H1 (cell line): ENCODE measurements around the gene ANGPTL4.

ENCODE experiments used
- CTCF ChIP-seq, 3 experiments: IDR thresholded peaks; 1 replicate in 2 of 3; 2 replicates in 1 of 3; pipeline versions ENCODE4 v1.5.1 to v1.6.1; 2011; ENCODE audit warnings: low read length in 3 of 3, mild to moderate bottlenecking in 3 of 3, inconsistent platforms in 2 of 3, low read depth in 1 of 3, moderate library complexity in 1 of 3; ENCODE audit not compliant: insufficient read depth in 1 of 3; ENCODE audit errors: control extremely low read depth in 1 of 3
- MAFK ChIP-seq: IDR thresholded peaks from 2 replicates; pipeline ENCODE4 v1.6.1; 2012; ENCODE audit warnings: low read depth, mild to moderate bottlenecking, improper control_type of control experiment, low read length
- POLR2A ChIP-seq, 2 experiments: IDR thresholded peaks; 1 replicate in 1 of 2; 2 replicates in 1 of 2; pipeline ENCODE4 v1.6.1; 2011; ENCODE audit warnings: low read depth in 2 of 2, low read length in 2 of 2, mild to moderate bottlenecking in 2 of 2; ENCODE audit errors: control extremely low read depth in 1 of 2
- SIN3A ChIP-seq, 2 experiments: IDR thresholded peaks in 1 of 2; conservative IDR thresholded peaks in 1 of 2; 2 replicates each; pipeline ENCODE4 v1.6.1; 2011 to 2012; ENCODE audit warnings: low read length in 2 of 2, improper control_type of control experiment in 1 of 2, low read depth in 1 of 2, mild to moderate bottlenecking in 1 of 2

DNA sequence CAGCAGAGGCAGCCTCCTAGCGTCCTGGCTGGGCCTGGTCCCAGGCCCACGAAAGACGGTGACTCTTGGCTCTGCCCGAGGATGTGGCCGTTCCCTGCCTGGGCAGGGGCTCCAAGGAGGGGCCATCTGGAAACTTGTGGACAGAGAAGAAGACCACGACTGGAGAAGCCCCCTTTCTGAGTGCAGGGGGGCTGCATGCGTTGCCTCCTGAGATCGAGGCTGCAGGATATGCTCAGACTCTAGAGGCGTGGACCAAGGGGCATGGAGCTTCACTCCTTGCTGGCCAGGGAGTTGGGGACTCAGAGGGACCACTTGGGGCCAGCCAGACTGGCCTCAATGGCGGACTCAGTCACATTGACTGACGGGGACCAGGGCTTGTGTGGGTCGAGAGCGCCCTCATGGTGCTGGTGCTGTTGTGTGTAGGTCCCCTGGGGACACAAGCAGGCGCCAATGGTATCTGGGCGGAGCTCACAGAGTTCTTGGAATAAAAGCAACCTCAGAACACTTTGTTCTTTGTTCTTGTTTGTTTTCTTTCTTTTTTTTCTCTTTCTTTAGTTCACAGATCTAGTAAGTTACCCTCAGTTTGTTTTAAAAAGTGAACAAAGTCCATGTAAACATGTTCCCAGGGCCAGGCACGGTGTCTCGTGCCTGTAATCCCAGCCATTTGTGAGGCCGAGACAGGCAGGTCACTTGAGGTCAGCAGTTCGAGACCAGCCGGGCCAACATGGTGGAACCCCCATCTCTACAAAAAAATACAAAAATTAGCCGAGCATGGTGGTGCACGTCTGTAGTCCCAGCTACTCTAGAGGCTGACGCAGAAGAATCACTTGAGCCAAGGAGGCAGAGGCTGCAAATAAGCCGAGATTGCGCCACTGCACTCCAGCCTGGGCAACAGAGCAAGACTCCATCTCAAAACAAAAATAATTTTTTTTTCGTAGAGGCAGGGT lies 10.2 kb downstream of the ANGPTL4 start:
- TF ChIP-seq POLR2A (IDR thresholded peaks at IDR 0.05; ENCODE audit: control extremely low read depth in 1 of 2, low read depth in 2 of 2, low read length in 2 of 2) (no peak), CTCF (IDR thresholded peaks at IDR 0.05; ENCODE audit: control extremely low read depth in 1 of 3, insufficient read depth in 1 of 3, low read depth in 1 of 3, low read length in 3 of 3) (peak in 2 of 3 experiments; percentile 24 to 31; a peak in 2 of 4 replicates), SIN3A (conservative IDR thresholded peaks at IDR 0.05 in 1 of 2, IDR thresholded peaks at IDR 0.05 in 1 of 2; ENCODE audit: low read depth in 1 of 2, low read length in 2 of 2) (no peak), MAFK (no peak)
